Putamen (tissue), 1 donor: ENCODE results near the gene KRT84.

ENCODE experiments used
- DNase-seq: peaks from one replicate; pipeline ENCODE4 v3.0.0-alpha.2; 2016; ENCODE audit warnings: low spot score

KRT84 gene

DNA sequence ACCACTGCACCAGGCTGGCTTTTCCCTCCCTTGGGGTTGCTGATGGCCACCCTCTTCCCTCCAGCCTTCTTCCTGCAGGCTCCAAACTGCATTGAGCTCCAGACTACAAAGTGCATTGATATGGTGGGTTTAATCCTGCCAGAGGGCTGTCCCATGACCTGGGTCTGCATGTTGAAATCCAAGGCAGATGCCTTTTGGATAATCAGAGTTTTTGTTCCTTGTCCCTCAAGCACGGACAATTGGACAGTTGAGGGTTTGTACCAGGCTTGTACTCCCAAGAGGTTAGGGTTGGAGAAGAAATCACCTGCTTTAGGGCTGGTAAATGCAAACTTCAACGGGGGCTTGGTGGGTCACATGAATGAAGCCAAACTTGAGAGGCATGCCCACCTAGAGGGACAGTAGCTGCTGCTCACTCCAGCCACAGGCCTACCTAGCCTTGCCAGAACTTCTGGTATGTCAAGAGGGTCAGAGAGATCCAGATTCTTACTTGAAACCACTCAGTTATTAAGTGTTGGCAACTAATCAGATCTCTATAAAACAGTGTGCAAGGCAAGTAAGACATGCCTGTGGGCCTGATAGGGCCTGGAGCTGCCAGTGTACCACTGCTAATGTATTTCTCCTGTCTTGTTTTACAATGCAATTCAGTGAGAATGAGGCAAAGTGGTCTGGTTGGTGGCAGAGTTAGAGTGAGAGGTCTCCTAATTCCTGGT, 42.5 kb downstream of the KRT84 start:
- DNase-seq, result no peak

GRCh38 chr12:52341066-52341580, 44.3 kb downstream of the KRT84 start:
- DNase-seq, result no peak

DNA sequence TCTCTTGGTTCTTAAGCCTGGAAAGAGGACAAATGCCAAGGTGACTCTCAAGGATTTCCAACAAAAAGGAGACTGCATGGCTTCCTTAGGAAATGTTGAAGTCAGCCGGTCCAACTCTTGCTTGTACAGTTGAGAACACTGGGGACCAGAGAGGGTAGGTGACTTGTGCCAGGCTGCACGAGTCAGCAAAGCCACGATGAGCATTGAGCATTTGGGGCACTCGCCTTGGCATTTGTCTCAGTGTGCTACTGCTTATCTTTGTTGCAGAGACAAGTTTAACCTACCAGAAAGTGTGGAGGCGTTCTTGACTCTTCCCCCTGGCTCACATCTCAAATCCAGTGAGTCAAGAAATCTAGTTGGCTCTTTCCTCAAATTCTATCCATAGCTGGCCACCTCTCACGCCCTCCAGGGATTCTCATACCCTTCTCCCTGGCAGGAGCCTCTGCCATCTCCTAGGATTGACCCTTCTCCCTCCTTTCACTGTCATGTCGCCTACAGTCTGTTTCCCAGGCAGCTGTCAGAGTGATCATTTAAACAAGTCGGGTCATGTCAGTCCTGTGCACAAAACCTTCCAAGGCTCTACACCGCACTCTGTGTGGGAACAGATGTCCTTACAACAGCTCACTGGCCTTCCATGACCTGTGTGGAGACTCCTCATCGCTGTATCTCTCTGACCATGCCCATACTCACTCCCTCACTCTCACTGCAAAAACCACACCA, 47.1 kb downstream of the KRT84 start:
- DNase-seq, result no peak

DNA sequence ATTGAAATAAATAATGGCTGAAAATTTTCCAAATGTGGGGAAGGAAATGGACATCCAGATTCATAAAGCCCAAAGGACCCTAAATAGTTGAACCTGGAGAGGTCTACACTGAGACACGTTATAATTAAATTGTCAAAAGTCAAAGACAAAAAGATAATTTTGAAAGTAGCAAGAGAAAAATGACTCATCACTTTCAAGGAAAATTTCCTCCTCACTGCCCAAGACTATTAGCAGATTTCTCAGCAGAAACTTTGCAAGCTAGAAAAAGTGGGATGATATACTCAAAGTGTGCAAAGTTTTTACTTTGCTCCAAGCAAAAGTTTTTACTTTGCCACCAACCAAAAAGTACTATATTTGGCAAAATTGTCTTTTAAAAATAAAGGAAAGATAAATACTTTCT, 48.4 kb downstream of the KRT84 start:
- no peak for DNase-seq

GRCh38 chr12:52336641-52337040, 48.8 kb downstream of the KRT84 start:
- DNase-seq, result no peak

DNA sequence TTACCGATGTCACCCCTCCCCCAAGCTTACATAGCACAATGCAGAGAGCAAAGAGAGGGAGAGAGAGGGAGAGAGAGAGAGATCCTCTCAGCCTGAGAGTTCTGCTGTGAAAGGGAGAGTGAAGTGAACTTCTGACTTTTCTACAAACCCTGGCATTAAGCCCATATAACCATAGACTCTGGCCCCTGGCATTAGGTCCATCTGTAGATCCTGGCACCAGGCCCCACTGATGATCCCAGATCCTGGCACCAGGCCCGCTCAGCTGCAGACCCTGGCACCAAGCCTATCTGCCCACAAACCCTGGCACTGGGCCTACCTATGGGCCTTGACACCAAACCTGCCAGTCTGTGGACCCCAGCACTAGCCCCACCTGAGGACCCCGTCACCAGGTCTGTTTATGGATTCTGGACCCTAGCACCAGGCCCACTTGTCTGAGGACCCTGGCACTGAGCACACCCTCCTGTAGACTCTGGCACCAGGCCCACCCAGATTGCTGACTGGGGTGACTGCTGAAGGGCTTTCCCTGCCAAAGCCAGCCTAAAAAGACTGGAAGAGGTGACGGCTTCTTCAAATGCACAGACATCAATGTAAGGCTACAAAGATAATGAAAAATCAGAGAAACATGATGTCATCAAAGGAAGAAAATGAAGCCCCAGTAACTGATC, 49.7 kb downstream of the KRT84 start:
- DNase-seq, result no peak

- no peak for DNase-seq
Measured at GRCh38 chr12:52334185-52334584, 51.3 kb downstream of the KRT84 start.

DNA sequence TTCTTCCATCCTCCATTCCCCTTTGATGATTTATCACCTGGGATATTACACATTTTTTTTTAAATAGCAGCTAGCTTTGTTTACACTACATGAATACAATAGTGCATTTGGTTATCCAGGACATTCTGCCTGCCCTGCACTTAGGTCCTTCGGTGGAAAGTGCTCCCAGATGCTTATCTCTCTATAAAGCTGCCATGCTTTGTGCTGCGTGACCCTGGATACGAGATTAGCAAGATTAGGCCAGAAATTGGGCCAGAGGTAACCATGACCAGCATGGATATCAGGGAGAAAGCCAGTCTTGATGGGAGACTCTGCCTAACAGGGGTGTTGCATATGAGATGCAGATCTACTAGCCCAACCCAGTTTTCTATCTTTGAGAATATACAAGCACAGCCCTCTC, 52.1 kb downstream of the KRT84 start:
- no peak for DNase-seq

- DNase-seq, result no peak
Measured at GRCh38 chr12:52332381-52332780, 53.1 kb downstream of the KRT84 start.

- no peak for DNase-seq
Measured at GRCh38 chr12:52331833-52332232, 53.6 kb downstream of the KRT84 start.

DNA sequence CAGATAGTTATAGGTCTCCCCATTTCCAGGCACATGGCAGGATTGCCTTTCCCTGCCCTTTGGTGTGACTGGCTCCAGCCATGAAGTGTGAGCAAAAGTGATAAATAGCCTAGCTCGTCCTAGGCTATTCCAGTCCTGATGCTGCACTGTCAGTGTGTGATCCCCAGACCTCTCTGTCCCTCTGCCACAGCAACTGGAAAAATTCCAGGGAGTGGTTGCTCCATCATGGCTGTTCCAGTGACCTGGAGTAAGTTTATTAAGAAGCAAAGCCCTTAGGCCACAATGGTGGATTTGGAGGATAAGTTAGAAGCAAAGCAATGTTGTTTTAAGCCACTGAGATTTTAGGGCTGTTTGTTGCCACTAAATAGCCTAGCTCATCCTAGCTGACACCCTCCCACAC, 54.4 kb downstream of the KRT84 start:
- no peak for DNase-seq

DNA sequence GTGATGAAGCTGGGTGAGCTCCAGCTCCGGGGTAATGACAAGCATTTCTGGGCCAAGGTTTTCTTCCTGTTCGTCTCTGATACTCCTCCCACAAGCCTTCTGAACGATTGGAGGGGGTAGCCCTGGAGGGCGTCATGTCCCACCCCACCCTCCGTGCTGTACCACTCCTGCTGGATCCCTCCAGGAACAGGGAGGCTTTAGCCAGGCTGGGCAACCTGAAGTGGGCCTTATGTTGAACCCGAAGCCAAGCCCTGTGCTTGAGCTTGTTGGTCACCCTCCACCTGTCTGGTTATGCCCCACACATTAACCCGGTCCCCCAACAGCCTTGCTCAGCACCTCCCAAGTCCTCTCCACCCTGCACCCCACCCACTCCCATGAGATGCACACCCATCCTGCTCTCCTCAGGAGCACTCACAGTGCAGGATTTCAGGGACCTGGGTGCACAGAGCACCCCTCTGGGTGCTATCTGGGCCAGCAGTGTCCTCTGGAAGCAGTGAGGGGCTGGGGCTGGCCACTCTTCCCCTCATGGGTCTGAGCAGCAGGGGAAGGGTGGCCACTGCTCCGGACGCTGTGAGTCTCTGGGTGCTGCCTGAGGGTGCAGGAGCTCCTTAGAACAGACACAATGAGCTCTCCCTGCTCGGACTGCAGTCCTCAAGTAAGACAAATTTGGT, 57.5 kb downstream of the KRT84 start:
- no peak for DNase-seq
